Measurements from ENCODE around the gene LMAN1L.

DNA sequence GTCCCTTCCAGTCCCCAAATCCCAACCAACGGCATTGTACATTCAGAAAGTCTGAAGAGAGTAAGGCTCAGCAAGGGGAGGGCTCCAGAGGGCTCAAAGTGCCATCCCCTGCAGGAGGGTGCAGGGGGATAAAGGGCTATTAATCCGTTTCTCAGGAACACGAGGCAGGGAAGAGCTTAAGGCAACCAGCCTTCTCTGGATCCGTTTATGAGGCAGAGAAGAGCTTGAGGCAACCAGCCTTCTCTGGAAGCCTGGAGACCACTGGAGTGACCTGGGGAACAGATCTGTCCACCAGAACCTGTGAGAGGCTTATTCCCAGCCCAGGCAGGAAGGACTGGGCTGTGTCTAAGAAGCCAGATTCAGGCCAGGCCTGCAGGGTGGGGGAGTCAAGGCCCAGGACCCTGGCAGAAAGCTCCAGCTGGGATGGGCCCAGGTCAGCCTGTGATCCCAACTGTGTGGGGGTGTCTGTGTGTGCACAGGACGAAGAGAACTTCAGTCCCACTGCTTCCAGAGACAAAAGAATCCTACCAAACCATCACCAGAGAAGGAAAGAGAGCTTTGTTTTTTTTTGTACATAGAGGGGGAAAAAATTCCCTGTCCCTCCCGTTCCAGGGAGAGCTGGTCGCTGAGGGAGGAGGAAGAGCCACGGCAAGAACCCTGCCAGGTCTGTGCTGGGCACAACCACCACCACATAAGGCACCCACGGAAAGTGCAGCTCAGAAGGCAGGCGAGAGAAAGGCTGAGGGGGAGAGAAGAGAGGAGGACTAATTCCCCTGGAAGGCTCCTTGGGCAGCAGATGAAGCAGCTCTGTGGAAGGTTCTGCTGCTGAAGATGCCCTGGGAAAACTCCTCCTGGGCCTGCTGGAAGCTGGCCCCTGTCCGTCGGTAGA lies 31.9 kb downstream of the LMAN1L start:
- TF ChIP-seq, protein P1, sequence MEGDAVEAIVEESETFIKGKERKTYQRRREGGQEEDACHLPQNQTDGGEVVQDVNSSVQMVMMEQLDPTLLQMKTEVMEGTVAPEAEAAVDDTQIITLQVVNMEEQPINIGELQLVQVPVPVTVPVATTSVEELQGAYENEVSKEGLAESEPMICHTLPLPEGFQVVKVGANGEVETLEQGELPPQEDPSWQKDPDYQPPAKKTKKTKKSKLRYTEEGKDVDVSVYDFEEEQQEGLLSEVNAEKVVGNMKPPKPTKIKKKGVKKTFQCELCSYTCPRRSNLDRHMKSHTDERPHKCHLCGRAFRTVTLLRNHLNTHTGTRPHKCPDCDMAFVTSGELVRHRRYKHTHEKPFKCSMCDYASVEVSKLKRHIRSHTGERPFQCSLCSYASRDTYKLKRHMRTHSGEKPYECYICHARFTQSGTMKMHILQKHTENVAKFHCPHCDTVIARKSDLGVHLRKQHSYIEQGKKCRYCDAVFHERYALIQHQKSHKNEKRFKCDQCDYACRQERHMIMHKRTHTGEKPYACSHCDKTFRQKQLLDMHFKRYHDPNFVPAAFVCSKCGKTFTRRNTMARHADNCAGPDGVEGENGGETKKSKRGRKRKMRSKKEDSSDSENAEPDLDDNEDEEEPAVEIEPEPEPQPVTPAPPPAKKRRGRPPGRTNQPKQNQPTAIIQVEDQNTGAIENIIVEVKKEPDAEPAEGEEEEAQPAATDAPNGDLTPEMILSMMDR (IDR thresholded peaks at IDR 0.05): no peak
- TF ChIP-seq NFYB (CRISPR knock-in tag; conservative IDR thresholded peaks at IDR 0.05; ENCODE audit: low read depth): no peak
- no peak for TF ChIP-seq NR2C2 (CRISPR knock-in tag; IDR thresholded peaks at IDR 0.05)
- TF ChIP-seq, protein P2, sequence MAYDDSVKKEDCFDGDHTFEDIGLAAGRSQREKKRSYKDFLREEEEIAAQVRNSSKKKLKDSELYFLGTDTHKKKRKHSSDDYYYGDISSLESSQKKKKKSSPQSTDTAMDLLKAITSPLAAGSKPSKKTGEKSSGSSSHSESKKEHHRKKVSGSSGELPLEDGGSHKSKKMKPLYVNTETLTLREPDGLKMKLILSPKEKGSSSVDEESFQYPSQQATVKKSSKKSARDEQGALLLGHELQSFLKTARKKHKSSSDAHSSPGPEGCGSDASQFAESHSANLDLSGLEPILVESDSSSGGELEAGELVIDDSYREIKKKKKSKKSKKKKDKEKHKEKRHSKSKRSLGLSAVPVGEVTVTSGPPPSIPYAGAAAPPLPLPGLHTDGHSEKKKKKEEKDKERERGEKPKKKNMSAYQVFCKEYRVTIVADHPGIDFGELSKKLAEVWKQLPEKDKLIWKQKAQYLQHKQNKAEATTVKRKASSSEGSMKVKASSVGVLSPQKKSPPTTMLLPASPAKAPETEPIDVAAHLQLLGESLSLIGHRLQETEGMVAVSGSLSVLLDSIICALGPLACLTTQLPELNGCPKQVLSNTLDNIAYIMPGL (CRISPR knock-in tag; IDR thresholded peaks at IDR 0.05): no peak
- TF ChIP-seq, protein P3, sequence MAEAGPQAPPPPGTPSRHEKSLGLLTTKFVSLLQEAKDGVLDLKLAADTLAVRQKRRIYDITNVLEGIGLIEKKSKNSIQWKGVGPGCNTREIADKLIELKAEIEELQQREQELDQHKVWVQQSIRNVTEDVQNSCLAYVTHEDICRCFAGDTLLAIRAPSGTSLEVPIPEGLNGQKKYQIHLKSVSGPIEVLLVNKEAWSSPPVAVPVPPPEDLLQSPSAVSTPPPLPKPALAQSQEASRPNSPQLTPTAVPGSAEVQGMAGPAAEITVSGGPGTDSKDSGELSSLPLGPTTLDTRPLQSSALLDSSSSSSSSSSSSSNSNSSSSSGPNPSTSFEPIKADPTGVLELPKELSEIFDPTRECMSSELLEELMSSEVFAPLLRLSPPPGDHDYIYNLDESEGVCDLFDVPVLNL (CRISPR knock-in tag; IDR thresholded peaks at IDR 0.05; ENCODE audit: borderline replicate concordance, low read depth): no peak
- TF ChIP-seq, protein P4, sequence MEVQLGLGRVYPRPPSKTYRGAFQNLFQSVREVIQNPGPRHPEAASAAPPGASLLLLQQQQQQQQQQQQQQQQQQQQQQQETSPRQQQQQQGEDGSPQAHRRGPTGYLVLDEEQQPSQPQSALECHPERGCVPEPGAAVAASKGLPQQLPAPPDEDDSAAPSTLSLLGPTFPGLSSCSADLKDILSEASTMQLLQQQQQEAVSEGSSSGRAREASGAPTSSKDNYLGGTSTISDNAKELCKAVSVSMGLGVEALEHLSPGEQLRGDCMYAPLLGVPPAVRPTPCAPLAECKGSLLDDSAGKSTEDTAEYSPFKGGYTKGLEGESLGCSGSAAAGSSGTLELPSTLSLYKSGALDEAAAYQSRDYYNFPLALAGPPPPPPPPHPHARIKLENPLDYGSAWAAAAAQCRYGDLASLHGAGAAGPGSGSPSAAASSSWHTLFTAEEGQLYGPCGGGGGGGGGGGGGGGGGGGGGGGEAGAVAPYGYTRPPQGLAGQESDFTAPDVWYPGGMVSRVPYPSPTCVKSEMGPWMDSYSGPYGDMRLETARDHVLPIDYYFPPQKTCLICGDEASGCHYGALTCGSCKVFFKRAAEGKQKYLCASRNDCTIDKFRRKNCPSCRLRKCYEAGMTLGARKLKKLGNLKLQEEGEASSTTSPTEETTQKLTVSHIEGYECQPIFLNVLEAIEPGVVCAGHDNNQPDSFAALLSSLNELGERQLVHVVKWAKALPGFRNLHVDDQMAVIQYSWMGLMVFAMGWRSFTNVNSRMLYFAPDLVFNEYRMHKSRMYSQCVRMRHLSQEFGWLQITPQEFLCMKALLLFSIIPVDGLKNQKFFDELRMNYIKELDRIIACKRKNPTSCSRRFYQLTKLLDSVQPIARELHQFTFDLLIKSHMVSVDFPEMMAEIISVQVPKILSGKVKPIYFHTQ (CRISPR knock-in tag; IDR thresholded peaks at IDR 0.05): no peak
- TF ChIP-seq NR3C1 (CRISPR knock-in tag; conservative IDR thresholded peaks at IDR 0.05; ENCODE audit: low read depth): no peak
- TF ChIP-seq, protein P5, sequence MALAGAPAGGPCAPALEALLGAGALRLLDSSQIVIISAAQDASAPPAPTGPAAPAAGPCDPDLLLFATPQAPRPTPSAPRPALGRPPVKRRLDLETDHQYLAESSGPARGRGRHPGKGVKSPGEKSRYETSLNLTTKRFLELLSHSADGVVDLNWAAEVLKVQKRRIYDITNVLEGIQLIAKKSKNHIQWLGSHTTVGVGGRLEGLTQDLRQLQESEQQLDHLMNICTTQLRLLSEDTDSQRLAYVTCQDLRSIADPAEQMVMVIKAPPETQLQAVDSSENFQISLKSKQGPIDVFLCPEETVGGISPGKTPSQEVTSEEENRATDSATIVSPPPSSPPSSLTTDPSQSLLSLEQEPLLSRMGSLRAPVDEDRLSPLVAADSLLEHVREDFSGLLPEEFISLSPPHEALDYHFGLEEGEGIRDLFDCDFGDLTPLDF (CRISPR knock-in tag; IDR thresholded peaks at IDR 0.05): no peak
